Liver (tissue), 9 donors: ENCODE measurements around the gene NT5DC2. TPM values are rescaled to one million over a fixed set of nuclear protein-coding genes. Genes with fewer than 3 reads are reported as not detected.

Experiments used
- DNase-seq: peaks from one replicate; pipeline ENCODE4 v3.0.0-alpha.2; 2017; ENCODE audit warnings: low spot score
- H3K27ac ChIP-seq, 2 donors: one replicate each; pipeline ENCODE4 v1.7.0; 2013; ENCODE audit warnings: inconsistent platforms in 2 of 2, low read length in 2 of 2, control low read depth in 1 of 2, low read depth in 1 of 2, mild to moderate bottlenecking in 1 of 2
- H3K27me3 ChIP-seq, 4 donors: one replicate each; pipeline versions ENCODE4 v1.6.1 to v1.7.0; 2013; ENCODE audit warnings: low read length in 3 of 4, inconsistent platforms in 1 of 4, mild to moderate bottlenecking in 1 of 4, moderate library complexity in 1 of 4; ENCODE audit not compliant: control insufficient read depth in 4 of 4, insufficient read depth in 4 of 4
- H3K36me3 ChIP-seq, 4 donors: one replicate each; pipeline versions ENCODE4 v1.6.1 to v1.7.0; 2013; ENCODE audit warnings: low read length in 3 of 4, mild to moderate bottlenecking in 3 of 4, low read depth in 1 of 4, moderate library complexity in 1 of 4; ENCODE audit not compliant: control insufficient read depth in 4 of 4, insufficient read depth in 3 of 4
- H3K4me1 ChIP-seq, 4 donors: one replicate each; pipeline versions ENCODE4 v1.6.1 to v1.7.0; 2013; ENCODE audit warnings: low read length in 3 of 4, mild to moderate bottlenecking in 3 of 4, moderate library complexity in 1 of 4; ENCODE audit not compliant: control insufficient read depth in 4 of 4, insufficient read depth in 4 of 4
- H3K4me3 ChIP-seq, 3 donors: one replicate each; pipeline versions ENCODE4 v1.6.1 to v1.7.0; 2013; ENCODE audit warnings: low read length in 3 of 3, control low read depth in 1 of 3, low read depth in 1 of 3, mild to moderate bottlenecking in 1 of 3
- H3K9ac ChIP-seq, 2 donors: one replicate each; pipeline ENCODE4 v1.7.0; 2013; ENCODE audit warnings: low read length in 2 of 2, mild to moderate bottlenecking in 2 of 2, moderate library complexity in 2 of 2, control low read depth in 1 of 2, low read depth in 1 of 2
- H3K9me3 ChIP-seq, 4 donors: one replicate each; pipeline versions ENCODE4 v1.6.1 to v1.7.0; 2013; ENCODE audit warnings: low read length in 3 of 4; ENCODE audit not compliant: control insufficient read depth in 4 of 4
- EGR1 ChIP-seq, 2 donors: IDR thresholded peaks; 2 replicates each; pipeline ENCODE4 v1.6.1; 2016 to 2018; ENCODE audit warnings: antibody characterized with exemption in 2 of 2, low read depth in 2 of 2
- FOXA1 ChIP-seq: IDR thresholded peaks from 2 replicates; pipeline ENCODE4 v1.6.1; 2016; ENCODE audit warnings: antibody characterized with exemption
- FOXA2 ChIP-seq: IDR thresholded peaks from 2 replicates; pipeline ENCODE4 v1.6.1; 2016; ENCODE audit warnings: antibody characterized with exemption
- GABPA ChIP-seq, 2 donors: IDR thresholded peaks in 1 of 2; conservative IDR thresholded peaks in 1 of 2; 2 replicates each; pipeline ENCODE4 v1.6.1; 2016; ENCODE audit warnings: antibody characterized with exemption in 2 of 2, mild to moderate bottlenecking in 1 of 2, moderate library complexity in 1 of 2
- HNF4A ChIP-seq, 2 donors: conservative IDR thresholded peaks; 2 replicates each; pipeline ENCODE4 v1.6.1; 2016; ENCODE audit warnings: antibody characterized with exemption in 2 of 2, mild to moderate bottlenecking in 2 of 2
- HNF4G ChIP-seq: IDR thresholded peaks from 2 replicates; pipeline ENCODE4 v1.6.1; 2016; ENCODE audit warnings: antibody characterized with exemption
- NR2F2 ChIP-seq: IDR thresholded peaks from 2 replicates; pipeline ENCODE4 v1.6.1; 2016; ENCODE audit warnings: antibody characterized with exemption
- RAD21 ChIP-seq, 2 donors: IDR thresholded peaks; 2 replicates each; pipeline ENCODE4 v1.6.1; 2016; ENCODE audit warnings: antibody characterized with exemption in 2 of 2, mild to moderate bottlenecking in 2 of 2
- RXRA ChIP-seq, 2 donors: IDR thresholded peaks; 2 replicates each; pipeline ENCODE4 v1.6.1; 2017 to 2018; ENCODE audit warnings: antibody characterized with exemption in 2 of 2, mild to moderate bottlenecking in 1 of 2
- SP1 ChIP-seq: IDR thresholded peaks from 2 replicates; pipeline ENCODE4 v1.6.1; 2018; ENCODE audit warnings: antibody characterized with exemption, mild to moderate bottlenecking
- TAF1 ChIP-seq: conservative IDR thresholded peaks from 2 replicates; pipeline ENCODE4 v1.6.1; 2016; ENCODE audit warnings: antibody characterized with exemption, mild to moderate bottlenecking
- YY1 ChIP-seq: IDR thresholded peaks from 2 replicates; pipeline ENCODE4 v1.6.1; 2016; ENCODE audit warnings: antibody characterized with exemption, mild to moderate bottlenecking
- WGBS: extraction: QIAGEN DNeasy Blood & Tissue Kit; methylation state at CpG from one replicate; pipeline ENCODE4 v1.1.7; 2013; 5-methylcytosine and 5-hydroxymethylcytosine counted together
- polyA plus RNA-seq, 2 donors: library from polyadenylated mRNA; stranded (reverse) in 1 of 2; unstranded in 1 of 2; fragments of 200-250 nt in 1 of 2; fragments of >200 nt in 1 of 2; fragmentation: Nextera tagmentation in 1 of 2; extraction: Ambion mirVana in 1 of 2; gene quantifications; one replicate each; pipeline versions ENCODE4 v1.2.1 to v1.2.3, GENCODE V29; 2013 to 2015
- total RNA-seq, 2 donors: library from RNA; depleted of rRNA; stranded (reverse); fragments of >200 nt; gene quantifications; one replicate each; pipeline ENCODE4 v1.2.3, GENCODE V29; 2014
- TF ChIP-seq, protein P1 (sequence below): fragments of 150-350 bp; IDR thresholded peaks from 2 replicates; pipeline ENCODE4 v1.5.1; 2017; ENCODE audit warnings: improper control_type of control experiment, low read depth, low read length; ENCODE audit not compliant: missing input control
- TF ChIP-seq, protein P2 (sequence below): IDR thresholded peaks from 2 replicates; pipeline ENCODE4 v1.6.1; 2016; ENCODE audit warnings: antibody characterized with exemption, mild to moderate bottlenecking
- TF ChIP-seq, protein P3 (sequence below): IDR thresholded peaks from 2 replicates; pipeline ENCODE4 v1.6.1; 2016; ENCODE audit warnings: antibody characterized with exemption
- TF ChIP-seq, protein P4 (sequence below): IDR thresholded peaks from 2 replicates; pipeline ENCODE4 v1.6.1; 2016; ENCODE audit warnings: antibody characterized with exemption
- donor health status: healthy.
- donor health status: healthy.
- donor health status: healthy.
- donor health status: healthy.
- donor health status: healthy.

NT5DC2 gene
- total and polyA plus RNA-seq, 4 donors: 2.8 to 20.9 (median 3.1) TPM

DNA sequence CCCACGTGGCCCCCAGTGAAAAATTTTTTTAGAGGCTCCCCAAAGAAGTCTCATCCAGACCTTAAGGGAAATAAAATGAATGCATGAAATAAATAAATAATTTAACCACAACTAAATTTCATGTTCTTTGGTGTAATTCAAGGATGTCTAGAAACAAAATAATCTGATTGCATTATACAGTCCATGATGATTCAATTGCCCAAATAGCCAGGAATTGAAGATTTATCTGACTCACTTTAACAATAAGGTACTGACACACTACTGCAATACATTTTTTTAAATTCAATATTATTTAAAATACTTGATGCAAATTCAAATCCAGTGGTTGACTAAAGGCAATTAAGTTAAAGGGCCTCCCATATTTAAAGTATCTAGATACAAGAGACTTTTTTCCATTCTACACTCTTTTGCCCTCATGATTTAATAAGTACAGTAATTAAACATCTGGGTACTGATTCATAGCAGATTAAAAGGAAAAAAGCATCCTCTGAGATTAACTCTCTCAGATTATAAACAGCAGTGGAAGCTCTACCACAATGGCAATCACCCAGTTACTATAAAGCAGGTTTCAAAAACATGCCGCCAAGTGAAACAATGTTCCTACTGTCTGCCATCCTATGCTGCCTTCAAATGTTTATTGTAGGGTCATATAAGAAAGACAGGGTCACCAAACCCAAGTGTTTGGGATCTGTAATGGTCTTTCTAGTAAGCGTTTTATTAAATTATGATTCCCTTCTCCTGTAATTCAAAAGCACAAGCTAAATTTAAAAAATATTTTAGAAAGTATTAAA, 12.6 kb upstream of the NT5DC2 start:
- H3K4me1 ChIP-seq: no peaks in the 10 kb centered on the region
- peaks cover 11 to 38% (median 16%) of the 10 kb centered on the region in 4 donors for H3K36me3 ChIP-seq
- no peaks in the 10 kb centered on the region for H3K27me3 ChIP-seq
- no peak overlapping the region for H3K9ac ChIP-seq
- WGBS: 85% methylated on average over 3 of the region's 3 CpGs
- H3K27ac ChIP-seq: no peak overlapping the region
- TF ChIP-seq SP1: no peak
- no peak for TF ChIP-seq EGR1 (IDR thresholded peaks at IDR 0.05; ENCODE audit: low read depth in 2 of 2)
- no peak for TF ChIP-seq TAF1
- TF ChIP-seq, protein P1, sequence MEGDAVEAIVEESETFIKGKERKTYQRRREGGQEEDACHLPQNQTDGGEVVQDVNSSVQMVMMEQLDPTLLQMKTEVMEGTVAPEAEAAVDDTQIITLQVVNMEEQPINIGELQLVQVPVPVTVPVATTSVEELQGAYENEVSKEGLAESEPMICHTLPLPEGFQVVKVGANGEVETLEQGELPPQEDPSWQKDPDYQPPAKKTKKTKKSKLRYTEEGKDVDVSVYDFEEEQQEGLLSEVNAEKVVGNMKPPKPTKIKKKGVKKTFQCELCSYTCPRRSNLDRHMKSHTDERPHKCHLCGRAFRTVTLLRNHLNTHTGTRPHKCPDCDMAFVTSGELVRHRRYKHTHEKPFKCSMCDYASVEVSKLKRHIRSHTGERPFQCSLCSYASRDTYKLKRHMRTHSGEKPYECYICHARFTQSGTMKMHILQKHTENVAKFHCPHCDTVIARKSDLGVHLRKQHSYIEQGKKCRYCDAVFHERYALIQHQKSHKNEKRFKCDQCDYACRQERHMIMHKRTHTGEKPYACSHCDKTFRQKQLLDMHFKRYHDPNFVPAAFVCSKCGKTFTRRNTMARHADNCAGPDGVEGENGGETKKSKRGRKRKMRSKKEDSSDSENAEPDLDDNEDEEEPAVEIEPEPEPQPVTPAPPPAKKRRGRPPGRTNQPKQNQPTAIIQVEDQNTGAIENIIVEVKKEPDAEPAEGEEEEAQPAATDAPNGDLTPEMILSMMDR: no peak
- no peak for TF ChIP-seq HNF4A (conservative IDR thresholded peaks at IDR 0.05)
- no peak for TF ChIP-seq FOXA2
- TF ChIP-seq, protein P2, sequence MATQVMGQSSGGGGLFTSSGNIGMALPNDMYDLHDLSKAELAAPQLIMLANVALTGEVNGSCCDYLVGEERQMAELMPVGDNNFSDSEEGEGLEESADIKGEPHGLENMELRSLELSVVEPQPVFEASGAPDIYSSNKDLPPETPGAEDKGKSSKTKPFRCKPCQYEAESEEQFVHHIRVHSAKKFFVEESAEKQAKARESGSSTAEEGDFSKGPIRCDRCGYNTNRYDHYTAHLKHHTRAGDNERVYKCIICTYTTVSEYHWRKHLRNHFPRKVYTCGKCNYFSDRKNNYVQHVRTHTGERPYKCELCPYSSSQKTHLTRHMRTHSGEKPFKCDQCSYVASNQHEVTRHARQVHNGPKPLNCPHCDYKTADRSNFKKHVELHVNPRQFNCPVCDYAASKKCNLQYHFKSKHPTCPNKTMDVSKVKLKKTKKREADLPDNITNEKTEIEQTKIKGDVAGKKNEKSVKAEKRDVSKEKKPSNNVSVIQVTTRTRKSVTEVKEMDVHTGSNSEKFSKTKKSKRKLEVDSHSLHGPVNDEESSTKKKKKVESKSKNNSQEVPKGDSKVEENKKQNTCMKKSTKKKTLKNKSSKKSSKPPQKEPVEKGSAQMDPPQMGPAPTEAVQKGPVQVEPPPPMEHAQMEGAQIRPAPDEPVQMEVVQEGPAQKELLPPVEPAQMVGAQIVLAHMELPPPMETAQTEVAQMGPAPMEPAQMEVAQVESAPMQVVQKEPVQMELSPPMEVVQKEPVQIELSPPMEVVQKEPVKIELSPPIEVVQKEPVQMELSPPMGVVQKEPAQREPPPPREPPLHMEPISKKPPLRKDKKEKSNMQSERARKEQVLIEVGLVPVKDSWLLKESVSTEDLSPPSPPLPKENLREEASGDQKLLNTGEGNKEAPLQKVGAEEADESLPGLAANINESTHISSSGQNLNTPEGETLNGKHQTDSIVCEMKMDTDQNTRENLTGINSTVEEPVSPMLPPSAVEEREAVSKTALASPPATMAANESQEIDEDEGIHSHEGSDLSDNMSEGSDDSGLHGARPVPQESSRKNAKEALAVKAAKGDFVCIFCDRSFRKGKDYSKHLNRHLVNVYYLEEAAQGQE: no peak
- no peak for TF ChIP-seq RAD21 (IDR thresholded peaks at IDR 0.05)
- TF ChIP-seq RXRA (IDR thresholded peaks at IDR 0.05): no peak
- TF ChIP-seq, protein P3, sequence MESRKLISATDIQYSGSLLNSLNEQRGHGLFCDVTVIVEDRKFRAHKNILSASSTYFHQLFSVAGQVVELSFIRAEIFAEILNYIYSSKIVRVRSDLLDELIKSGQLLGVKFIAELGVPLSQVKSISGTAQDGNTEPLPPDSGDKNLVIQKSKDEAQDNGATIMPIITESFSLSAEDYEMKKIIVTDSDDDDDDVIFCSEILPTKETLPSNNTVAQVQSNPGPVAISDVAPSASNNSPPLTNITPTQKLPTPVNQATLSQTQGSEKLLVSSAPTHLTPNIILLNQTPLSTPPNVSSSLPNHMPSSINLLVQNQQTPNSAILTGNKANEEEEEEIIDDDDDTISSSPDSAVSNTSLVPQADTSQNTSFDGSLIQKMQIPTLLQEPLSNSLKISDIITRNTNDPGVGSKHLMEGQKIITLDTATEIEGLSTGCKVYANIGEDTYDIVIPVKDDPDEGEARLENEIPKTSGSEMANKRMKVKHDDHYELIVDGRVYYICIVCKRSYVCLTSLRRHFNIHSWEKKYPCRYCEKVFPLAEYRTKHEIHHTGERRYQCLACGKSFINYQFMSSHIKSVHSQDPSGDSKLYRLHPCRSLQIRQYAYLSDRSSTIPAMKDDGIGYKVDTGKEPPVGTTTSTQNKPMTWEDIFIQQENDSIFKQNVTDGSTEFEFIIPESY: no peak
- no peak for TF ChIP-seq FOXA1
- no peak overlapping the region for H3K4me3 ChIP-seq
- no peaks in the 10 kb centered on the region for H3K9me3 ChIP-seq
- DNase-seq: no peak

DNA sequence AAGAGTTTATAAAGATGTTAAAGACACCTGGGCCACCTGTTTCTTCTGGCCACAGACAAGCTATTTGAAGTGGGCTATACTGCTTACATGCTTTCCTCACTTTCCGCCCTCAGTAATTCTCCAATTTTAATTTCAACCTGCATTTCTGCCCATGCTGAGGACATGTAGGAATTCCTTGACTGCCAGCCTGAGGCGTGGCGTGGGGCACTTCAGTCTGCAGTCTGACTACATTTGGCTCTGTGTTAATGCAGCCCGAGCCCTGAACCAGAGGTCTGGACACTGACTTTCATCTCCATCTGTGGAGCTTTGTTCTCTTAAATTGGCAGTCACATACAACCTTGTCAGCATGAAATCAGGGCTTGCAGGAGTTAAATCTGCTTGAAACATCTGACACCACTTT, 11.3 kb upstream of the NT5DC2 start:
- DNase-seq: no peak
- Histone ChIP-seq H3K9me3 (no peaks in the 10 kb centered on the region), H3K27ac (no peak overlapping the region), H3K27me3 (no peaks in the 10 kb centered on the region), H3K36me3 (peaks cover 8 to 30% (median 18%) of the 10 kb centered on the region in 4 donors), H3K9ac (no peak overlapping the region), H3K4me1 (peaks cover 0 to 1% (median under 1%) of the 10 kb centered on the region in 4 donors), H3K4me3 (no peak overlapping the region)
- TF ChIP-seq YY1 (no peak), HNF4A (conservative IDR thresholded peaks at IDR 0.05) (no peak), RAD21 (IDR thresholded peaks at IDR 0.05) (no peak), TAF1 (no peak), SP1 (no peak), EGR1 (IDR thresholded peaks at IDR 0.05; ENCODE audit: low read depth in 2 of 2) (no peak), NR2F2 (no peak), RXRA (IDR thresholded peaks at IDR 0.05) (no peak), GABPA (IDR thresholded peaks at IDR 0.05 in 1 of 2, conservative IDR thresholded peaks at IDR 0.05 in 1 of 2) (no peak), FOXA2 (no peak), HNF4G (no peak)
- TF ChIP-seq, protein P4, sequence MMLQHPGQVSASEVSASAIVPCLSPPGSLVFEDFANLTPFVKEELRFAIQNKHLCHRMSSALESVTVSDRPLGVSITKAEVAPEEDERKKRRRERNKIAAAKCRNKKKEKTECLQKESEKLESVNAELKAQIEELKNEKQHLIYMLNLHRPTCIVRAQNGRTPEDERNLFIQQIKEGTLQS: no peak
- TF ChIP-seq, protein P2: no peak
- TF ChIP-seq, protein P1: no peak
- WGBS: 94% methylated on average over 4 of the region's 4 CpGs
